NCI-H187 (cell line): ENCODE results near the gene ASB3.
A peak's percentile ranks its signal among the peaks of the same experiment; 100 is the strongest.
"Not testable (repeated sequence)": the region's sequence is repeated elsewhere in the genome, so short reads cannot be mapped to it uniquely, and the experiment has no call there.

ENCODE experiments used
- DNase-seq, 2 experiments: peaks; one replicate each; lab custom pipeline; 2025; lab: John Stamatoyannopoulos, UW

The ASB3 gene

DNA sequence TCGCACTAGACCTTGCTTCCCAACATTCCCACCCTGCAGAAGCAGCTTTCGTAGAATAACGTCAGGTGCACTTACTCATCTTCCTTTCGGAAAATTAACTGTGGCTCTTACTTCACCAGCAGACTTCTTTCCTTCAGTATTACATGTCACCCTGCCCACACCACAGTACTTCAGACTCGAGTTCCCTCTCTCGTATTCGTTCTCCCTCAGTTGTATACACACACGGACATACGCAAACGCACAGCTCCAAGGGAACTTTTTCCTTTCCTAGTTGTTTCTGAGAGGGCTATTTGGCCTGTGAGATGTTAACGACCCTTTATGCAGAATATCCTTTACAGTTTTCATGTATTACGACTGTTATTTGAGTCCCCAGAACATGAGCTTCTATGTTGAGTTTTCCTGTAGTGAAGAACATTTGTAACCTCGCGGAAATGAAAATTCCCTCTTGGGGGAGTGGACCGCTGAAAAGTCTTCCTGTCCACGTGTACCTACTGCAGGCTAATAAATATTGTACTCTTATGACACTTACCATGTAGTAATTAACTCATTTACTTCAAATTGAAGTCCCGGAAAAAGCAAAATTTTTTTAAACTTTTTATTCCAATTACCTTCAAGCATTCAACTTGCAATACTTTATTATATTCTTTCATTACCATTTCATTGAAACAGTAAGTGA lies 999 bp upstream of the ASB3 start:
- DNase-seq = no peak

DNA sequence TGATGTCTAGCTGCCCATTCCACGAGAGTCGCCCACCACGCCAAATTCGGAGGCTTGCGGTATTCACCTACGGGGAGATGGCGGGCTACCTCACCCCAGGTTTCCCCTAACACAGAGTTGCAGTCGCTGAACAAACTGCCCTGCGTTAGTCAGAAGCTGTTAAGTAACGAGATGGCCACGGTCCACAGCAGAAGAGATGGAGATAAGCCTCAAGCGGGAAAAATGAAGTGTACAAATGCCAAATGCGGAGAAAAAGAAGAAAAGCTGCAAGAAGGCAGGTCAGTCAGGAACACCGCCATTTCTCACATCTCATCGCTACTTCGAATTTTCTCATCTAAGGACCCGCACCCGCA lies 425 bp downstream of the ASB3 start:
- DNase-seq = no peak

- DNase-seq = no peak
Measured at GRCh38 chr2:53785366-53785765, 1.4 kb downstream of the ASB3 start.

- no peak for DNase-seq
Measured at GRCh38 chr2:53784436-53784835, 2.3 kb downstream of the ASB3 start.

GRCh38 chr2:53782676-53783075 lies 4.1 kb downstream of the ASB3 start:
- DNase-seq = no peak

DNA sequence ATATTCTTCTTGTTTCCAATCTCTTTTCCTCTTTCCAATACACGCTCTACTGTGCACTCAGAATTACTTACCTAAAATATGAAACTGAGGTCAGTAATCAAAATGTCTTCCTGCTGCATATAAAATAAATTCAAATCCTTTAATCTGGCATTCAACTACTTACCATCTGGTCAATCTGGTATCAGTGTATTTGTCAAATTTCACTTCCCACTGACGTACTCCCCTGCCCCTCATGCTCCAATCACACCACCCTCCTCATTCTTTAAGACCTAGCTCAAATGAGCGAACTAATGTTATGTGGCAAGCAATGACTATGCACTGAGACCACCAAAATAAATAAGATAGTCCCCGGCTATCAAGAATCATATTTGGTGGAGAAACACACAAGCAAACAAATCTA lies 6.7 kb downstream of the ASB3 start:
- no peak for DNase-seq

GRCh38 chr2:53778536-53779162 lies 8.1 kb downstream of the ASB3 start:
- DNase-seq = no peak

DNA sequence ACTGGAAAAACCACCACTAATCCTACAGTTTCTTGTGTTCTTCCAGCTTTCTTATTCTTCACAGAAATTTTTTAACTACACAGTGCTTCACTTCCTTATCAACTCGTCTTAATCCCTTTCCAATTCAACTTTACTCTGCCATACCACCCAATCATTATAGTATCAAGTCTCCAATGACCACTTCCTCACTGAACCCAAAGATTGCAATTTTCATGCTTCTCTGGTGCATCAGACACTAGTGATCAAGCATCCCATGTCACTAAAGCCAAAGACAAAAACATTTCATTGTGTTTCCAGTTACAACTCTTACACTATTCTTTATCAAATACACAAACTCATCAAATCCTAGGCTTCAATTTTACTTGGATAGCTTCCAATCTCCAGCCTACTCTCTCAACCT lies 9.6 kb downstream of the ASB3 start:
- DNase-seq = no peak

DNA sequence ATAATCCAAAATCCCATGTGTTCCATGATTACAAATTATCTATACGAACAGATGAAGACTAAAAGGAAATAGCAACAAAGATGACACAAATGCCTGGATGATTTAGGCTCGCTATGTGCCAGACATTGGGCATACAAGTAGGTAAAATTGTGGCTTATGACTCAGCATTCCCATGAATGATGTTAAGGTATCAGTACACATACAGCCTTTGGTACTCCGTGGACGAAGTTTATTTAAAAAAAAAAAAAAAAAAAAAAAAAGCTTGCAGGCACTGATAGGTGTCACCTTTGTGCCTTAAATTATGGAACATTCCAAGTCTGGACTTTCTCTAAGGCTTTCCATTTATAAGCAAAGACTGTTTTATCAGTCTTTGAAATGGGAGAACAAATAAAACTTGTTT lies 16.5 kb downstream of the ASB3 start:
- no peak for DNase-seq

DNA sequence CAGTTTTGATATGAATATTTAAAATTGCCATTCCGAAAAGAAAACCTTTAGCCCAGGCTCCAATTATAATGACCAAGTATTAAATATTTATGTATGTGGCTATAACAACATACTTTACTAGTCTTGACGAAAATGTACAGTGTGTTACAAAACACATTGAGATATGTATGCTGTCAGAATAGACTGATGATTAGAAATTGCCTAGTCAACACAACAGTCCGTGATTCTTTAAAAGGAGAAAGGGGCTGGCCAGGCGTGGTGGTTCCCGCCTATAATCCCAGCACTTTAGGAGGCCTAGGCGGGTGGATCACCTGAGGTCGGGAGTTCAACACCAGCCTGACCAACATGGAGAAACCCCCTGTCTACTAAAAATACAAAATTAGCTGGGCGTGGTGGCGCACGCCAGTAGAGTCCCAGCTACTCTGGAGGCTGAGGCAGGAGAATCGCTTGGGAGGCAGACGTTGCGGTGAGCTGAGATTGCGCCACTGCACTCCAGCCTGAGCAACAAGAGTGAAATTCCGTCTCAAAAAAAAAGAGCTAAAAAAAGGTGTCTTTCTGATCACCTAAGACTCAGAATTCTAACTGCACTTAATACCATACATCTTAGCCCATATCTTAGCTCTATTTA lies 17.3 kb downstream of the ASB3 start:
- DNase-seq = no peak

GRCh38 chr2:53768242-53768542 lies 18.6 kb downstream of the ASB3 start:
- no peak for DNase-seq

DNA sequence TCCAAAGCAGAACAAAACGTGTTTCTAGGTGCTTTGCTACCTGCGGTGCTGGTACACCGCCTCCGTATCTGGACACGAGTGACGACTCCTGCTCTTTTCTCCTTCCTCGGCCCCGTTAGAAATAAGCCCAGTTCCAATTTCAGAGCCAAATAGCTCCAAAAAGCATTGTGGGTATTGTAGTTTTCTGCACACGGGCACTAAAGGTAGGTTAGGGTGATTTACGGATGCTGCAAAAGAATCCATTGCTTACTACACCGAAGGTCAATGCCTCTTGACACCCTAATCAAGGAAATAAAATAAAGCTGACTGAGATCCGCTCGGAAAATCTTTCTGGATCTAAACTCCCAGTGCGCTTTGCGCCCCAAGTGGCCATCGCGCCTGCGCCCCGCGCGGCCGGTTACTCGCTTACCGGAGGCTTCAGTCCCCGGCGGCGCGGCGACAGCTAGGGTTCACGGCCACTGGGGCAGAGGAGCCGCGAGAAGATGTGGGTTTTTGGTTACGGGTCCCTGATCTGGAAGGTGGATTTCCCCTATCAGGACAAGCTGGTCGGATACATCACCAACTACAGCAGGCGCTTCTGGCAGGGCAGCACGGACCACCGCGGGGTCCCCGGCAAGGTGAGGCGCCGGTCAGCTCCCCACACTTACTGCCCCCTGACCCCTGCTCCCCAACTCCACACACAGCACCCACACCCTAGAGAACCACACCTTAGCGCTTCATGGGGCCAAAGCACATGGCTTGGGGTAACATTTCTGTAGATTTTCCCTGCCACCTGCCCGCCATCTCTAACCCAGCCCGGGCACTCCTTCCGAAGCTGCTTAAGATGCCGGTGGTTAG lies 19.1 kb downstream of the ASB3 start, which contains the start of gene CHAC2:
TSS of gene CHAC2 (plus strand) at position 400 of the 837 bp plus-strand sequence. CDS start at position 483, 83 bp downstream.
- DNase-seq = peak; percentile 64 to 92

- no peak for DNase-seq
Measured at GRCh38 chr2:53765767-53766166, 21.0 kb downstream of the ASB3 start.

- not testable (repeated sequence) for DNase-seq
Measured at GRCh38 chr2:53757206-53757605, 29.5 kb downstream of the ASB3 start.

GRCh38 chr2:53756644-53757043 lies 30.1 kb downstream of the ASB3 start:
- DNase-seq = no peak

GRCh38 chr2:53755121-53755520 lies 31.6 kb downstream of the ASB3 start:
- no peak for DNase-seq

DNA sequence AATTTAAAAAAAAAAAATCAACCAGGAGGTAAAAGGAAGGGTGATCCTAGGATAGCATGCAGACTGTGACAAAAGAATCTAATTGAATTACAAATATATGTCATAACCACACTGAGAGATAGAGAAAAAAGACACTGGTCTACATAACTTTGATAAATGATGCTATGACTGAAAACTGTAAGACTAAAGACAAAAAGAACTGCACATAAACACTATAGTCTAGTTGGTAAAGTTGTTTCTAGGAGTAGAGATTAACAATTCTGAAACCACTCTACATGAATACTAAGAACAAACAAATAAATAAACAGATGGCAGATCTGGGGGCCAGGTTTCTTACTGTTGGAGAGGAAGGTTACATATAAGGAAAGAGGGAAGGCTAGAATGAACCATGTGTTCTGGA lies 33.7 kb downstream of the ASB3 start:
- DNase-seq = no peak

- no peak for DNase-seq
Measured at GRCh38 chr2:53752385-53752784, 34.4 kb downstream of the ASB3 start.

DNA sequence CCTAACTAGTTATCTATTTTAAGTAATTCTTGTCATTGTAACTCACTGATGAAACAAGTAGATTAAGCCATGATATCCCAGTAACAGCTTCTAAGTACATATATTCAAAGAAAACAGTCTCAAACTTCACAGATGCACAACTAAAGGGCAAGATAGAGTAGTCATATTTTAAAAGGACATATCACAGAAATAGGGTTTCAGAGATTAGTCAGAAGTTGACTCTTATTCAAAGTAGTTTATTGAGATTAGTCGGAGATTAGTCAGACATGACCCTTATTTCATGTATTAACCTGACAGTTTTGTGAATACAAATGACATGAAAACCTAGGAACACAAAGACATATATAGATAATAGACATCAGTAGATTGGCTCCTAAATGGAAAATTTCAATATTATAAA lies 35.0 kb downstream of the ASB3 start:
- DNase-seq = no peak

DNA sequence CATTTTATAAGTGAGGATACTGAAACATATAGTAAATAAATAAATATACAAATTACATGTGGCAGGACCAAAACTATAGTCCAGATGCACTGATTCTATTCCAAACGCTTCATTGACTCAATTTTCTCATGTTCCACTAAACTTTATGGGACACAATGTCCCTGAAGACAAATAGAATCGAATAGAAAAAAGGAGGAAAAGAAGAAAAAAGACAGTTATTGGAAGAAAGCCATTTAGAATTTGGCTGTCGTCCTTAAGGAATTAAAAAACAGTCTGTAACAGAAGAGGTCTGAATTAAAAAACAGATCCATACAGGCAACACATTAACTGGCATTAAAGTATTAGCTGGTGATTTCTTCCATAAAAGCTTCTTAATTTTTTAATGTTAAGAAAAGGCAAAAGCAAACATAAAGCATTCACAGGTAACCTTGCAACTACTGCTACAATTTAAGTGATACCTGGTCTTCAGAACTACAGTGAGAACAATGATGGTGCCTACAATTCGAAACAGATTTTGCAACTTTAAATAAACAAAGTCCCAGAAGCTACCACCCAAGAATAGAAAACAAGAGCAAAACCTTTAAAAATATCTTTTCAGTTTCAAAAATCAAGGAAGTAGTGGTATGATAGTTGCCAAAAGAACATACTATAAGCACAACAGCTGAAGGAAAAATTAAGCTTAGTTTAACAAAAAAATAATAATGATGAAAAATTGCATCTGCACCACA lies 36.5 kb downstream of the ASB3 start:
- no peak for DNase-seq

DNA sequence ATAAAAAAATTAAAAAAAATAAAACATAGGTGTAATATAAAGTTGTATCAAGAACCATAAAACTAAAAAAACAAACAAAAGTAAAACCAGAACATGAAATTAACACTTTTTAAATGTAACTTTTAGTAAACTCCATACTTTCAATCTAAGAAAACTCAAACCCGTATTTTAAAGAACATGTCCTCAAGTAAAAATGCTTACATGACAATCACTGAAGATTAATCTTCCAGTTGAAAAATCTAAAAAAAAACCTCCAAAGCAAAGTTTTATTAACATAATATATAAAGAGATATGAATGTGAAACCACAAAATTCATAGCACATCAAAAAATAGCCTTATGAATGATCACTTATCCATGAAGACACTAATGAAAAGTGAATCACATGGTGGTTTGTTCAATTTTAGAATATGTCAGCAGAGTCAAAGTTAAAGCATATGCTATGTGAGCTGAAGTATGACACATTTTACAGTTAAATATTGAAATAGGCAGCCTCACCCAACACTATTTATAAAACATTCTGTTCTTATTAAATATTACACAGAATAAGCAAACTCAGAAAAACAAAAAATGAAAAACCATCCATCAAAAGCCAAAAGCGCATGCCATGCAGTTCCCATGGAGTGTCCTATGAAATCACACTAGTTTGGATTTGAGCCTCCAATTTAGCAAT lies 42.2 kb downstream of the ASB3 start:
- no peak for DNase-seq

- DNase-seq = no peak
Measured at GRCh38 chr2:53740170-53740569, 46.6 kb downstream of the ASB3 start.
